Measurements from ENCODE around the gene TOGARAM1. TPM values are rescaled to one million over a fixed set of nuclear protein-coding genes. Genes with fewer than 3 reads are reported as not detected.

TOGARAM1 gene
- total and polyA plus RNA-seq, 2 donors (not counting 3 experiments of a cell fraction or from before 2014, with no cell fraction given) = 4.2 to 13.8 TPM

GRCh38 chr14:45065956-45066355, 104.0 kb downstream of the TOGARAM1 start:
- no peaks in the 10 kb centered on the region for H3K9me3 ChIP-seq (replicated peaks; ENCODE audit: control insufficient read depth, insufficient read depth, low read length)
- dilution Hi-C loops (cut with MboI; ENCODE audit: extremely low pct_ligation_motif_present, low sequenced_read_pairs) = no loop called here
- no peak overlapping the region for H3K4me2 ChIP-seq (ENCODE audit: insufficient read depth, low read length)
- CTCF ChIA-PET = interaction anchor here (1.0 to 1.6 kb wide), 3 partner anchors 12 to 20 kb away, joined by 3 to 5 read pairs (median 3); no protein-coding TSS in a partner anchor
- no peaks in the 10 kb centered on the region for H3K9me1 ChIP-seq (replicated peaks; ENCODE audit: control insufficient read depth, extremely low read depth, insufficient read depth, low read length)
- peaks cover 1% of the 10 kb centered on the region for H3K79me2 ChIP-seq (ENCODE audit: control insufficient read depth, insufficient read depth, low read length)
- POLR2A ChIA-PET = no interaction called here
- H3K4me3 ChIP-seq (replicated peaks in 1 of 3; ENCODE audit: insufficient read depth in 1 of 3, low read depth in 1 of 3, low read length in 3 of 3) = no peak overlapping the region
- no peaks in the 10 kb centered on the region for H3K27me3 ChIP-seq (ENCODE audit: control insufficient read depth in 2 of 2, insufficient read depth in 2 of 2, low read length in 2 of 2)
- H3K4me1 ChIP-seq (ENCODE audit: control insufficient read depth, extremely low read depth, insufficient read depth, low read length) = no peaks in the 10 kb centered on the region
- no peak overlapping the region for H2AFZ ChIP-seq (ENCODE audit: low read depth, low read length)
- H3K9ac ChIP-seq (replicated peaks; ENCODE audit: extremely low read depth, insufficient read depth, low read length) = no peak overlapping the region
- DNase-seq (ENCODE audit: low read depth, low spot score) (no peak), FAIRE-seq (no peak)
- intact Hi-C loops (cut with micrococcal nuclease) = no loop called here
- no peaks in the 10 kb centered on the region for H4K20me1 ChIP-seq (replicated peaks; ENCODE audit: control insufficient read depth, extremely low read depth, insufficient read depth, low read length)
- no peak overlapping the region for H3K27ac ChIP-seq (ENCODE audit: insufficient read depth, low read depth, low read length)
- BruUV-seq (replicated peaks) = no TSS peak
- H3K36me3 ChIP-seq (ENCODE audit: control insufficient read depth in 2 of 2, extremely low read depth in 1 of 2, insufficient read depth in 2 of 2, low read length in 2 of 2) = no peaks in the 10 kb centered on the region
- no peak for TF ChIP-seq POLR2A (IDR thresholded peaks at IDR 0.05; ENCODE audit: low read depth, low read length)
- TF ChIP-seq JUN (IDR thresholded peaks at IDR 0.05; ENCODE audit: borderline replicate concordance, insufficient read depth, insufficient read length, low read depth) = no peak
- TF ChIP-seq EZH2 (IDR thresholded peaks at IDR 0.05; ENCODE audit: borderline replicate concordance, low read depth, low read length, severe bottlenecking) = no peak
- no peak for TF ChIP-seq POLR2AphosphoS5 (IDR thresholded peaks at IDR 0.05; ENCODE audit: insufficient read depth, low read depth, low read length)
- TF ChIP-seq GATA2 (IDR thresholded peaks at IDR 0.05; ENCODE audit: insufficient read depth, insufficient read length, low read depth, low read length) = no peak
- TF ChIP-seq FOS (IDR thresholded peaks at IDR 0.05; ENCODE audit: borderline replicate concordance, insufficient read depth, low read length) = no peak
- no peak for TF ChIP-seq CTCF (IDR thresholded peaks at IDR 0.05; ENCODE audit: extremely low read depth in 1 of 2, insufficient read depth in 1 of 2, low read depth in 1 of 2, low read length in 2 of 2)
- TF ChIP-seq MAX (IDR thresholded peaks at IDR 0.05; ENCODE audit: insufficient read depth, insufficient read length) = no peak
- no peak for TF ChIP-seq MYC (IDR thresholded peaks at IDR 0.05; ENCODE audit: low read depth, low read length)

Data from endothelial cell of umbilical vein (primary cell).